Loucy (cell line): Measurements from ENCODE around the gene IL36B.

Experiments
- H2AFZ ChIP-seq: fragments of 200-600 bp; sonication (generic); 2 replicates; pipeline ENCODE4 v1.6.0; 2016; ENCODE audit warnings: antibody characterized with exemption, mild to moderate bottlenecking, low read length, moderate library complexity
- H3F3A ChIP-seq: fragments of 200-600 bp; 2 replicates; pipeline ENCODE4 v1.6.0; 2016; ENCODE audit warnings: antibody characterized with exemption, low read depth, mild to moderate bottlenecking
- H3K27me3 ChIP-seq: fragments of 200-600 bp; sonication (generic); 2 replicates; pipeline ENCODE4 v1.6.1; 2014; ENCODE audit warnings: low read length, mild to moderate bottlenecking; ENCODE audit not compliant: insufficient read depth, poor library complexity, severe bottlenecking
- H3K36me3 ChIP-seq: fragments of 200-600 bp; sonication (generic); 2 replicates; pipeline ENCODE4 v1.6.1; 2016; ENCODE audit warnings: low read length; ENCODE audit not compliant: insufficient read depth
- H3K4me1 ChIP-seq: fragments of 200-600 bp; sonication (generic); 2 replicates; pipeline ENCODE4 v1.5.1; 2014; ENCODE audit warnings: low read length, mild to moderate bottlenecking; ENCODE audit not compliant: insufficient read depth, poor library complexity, severe bottlenecking
- H3K4me2 ChIP-seq: fragments of 200-600 bp; sonication (generic); 2 replicates; pipeline ENCODE4 v1.6.0; 2014; ENCODE audit warnings: antibody characterized with exemption, low read length, low read depth, mild to moderate bottlenecking; ENCODE audit not compliant: poor library complexity, severe bottlenecking
- H3K4me3 ChIP-seq: fragments of 200-600 bp; sonication (generic); 2 replicates; pipeline ENCODE4 v1.5.1; 2014; ENCODE audit warnings: low read length, mild to moderate bottlenecking, mixed read lengths; ENCODE audit not compliant: poor library complexity, severe bottlenecking
- H3K79me2 ChIP-seq: fragments of 200-600 bp; sonication (generic); 2 replicates; pipeline ENCODE4 v1.6.1; 2014; ENCODE audit warnings: low read length; ENCODE audit not compliant: insufficient read depth
- H3K9ac ChIP-seq: fragments of 200-600 bp; sonication (generic); 2 replicates; pipeline ENCODE4 v1.6.0; 2014; ENCODE audit warnings: mild to moderate bottlenecking, low read depth, low read length, moderate library complexity; ENCODE audit not compliant: poor library complexity, severe bottlenecking
- H3K9me2 ChIP-seq: fragments of 200-600 bp; sonication (generic); replicated peaks from 2 replicates; pipeline ENCODE4 v1.6.1; 2016; ENCODE audit warnings: low read depth, low read length, mixed read lengths
- H3K9me3 ChIP-seq: fragments of 200-600 bp; sonication (generic); 2 replicates; pipeline ENCODE4 v1.6.1; 2014; ENCODE audit warnings: mild to moderate bottlenecking, antibody characterized with exemption, low read length, low read depth; ENCODE audit not compliant: insufficient read depth
- H4K20me1 ChIP-seq: fragments of 200-600 bp; sonication (generic); 2 replicates; pipeline ENCODE4 v1.6.0; 2014; ENCODE audit warnings: antibody characterized with exemption, low read length, mild to moderate bottlenecking; ENCODE audit not compliant: insufficient read depth, poor library complexity, severe bottlenecking
- CTCF ChIP-seq: fragments of 200-600 bp; sonication (generic); conservative IDR thresholded peaks from 2 replicates; pipeline ENCODE4 v1.5.1; 2014; ENCODE audit warnings: mild to moderate bottlenecking, antibody characterized with exemption, low read length
- EZH2phosphoT487 ChIP-seq: fragments of 200-600 bp; IDR thresholded peaks from 2 replicates; pipeline ENCODE4 v1.6.1; 2018; ENCODE audit warnings: antibody characterized with exemption, mild to moderate bottlenecking, moderate library complexity, borderline replicate concordance

Gene IL36B

GRCh38 chr2:113057117-113057516 is 4.5 kb upstream of the IL36B start:
- Histone ChIP-seq H3K36me3 (no peaks in the 10 kb centered on the region), H3K27me3 (no peaks in the 10 kb centered on the region), H3K9me3 (no peaks in the 10 kb centered on the region; the same call in 1 of the 2 replicates), H3K4me3 (no peak overlapping the region), H3K79me2 (no peaks in the 10 kb centered on the region), H2AFZ (no peak overlapping the region), H3K4me1 (no peaks in the 10 kb centered on the region), H3F3A (no peaks in the 10 kb centered on the region), H3K4me2 (no peak overlapping the region), H3K9ac (no peak overlapping the region), H3K9me2 (no peaks in the 10 kb centered on the region), H4K20me1 (no peaks in the 10 kb centered on the region)
- TF ChIP-seq CTCF (no peak), EZH2phosphoT487 (no peak)

DNA sequence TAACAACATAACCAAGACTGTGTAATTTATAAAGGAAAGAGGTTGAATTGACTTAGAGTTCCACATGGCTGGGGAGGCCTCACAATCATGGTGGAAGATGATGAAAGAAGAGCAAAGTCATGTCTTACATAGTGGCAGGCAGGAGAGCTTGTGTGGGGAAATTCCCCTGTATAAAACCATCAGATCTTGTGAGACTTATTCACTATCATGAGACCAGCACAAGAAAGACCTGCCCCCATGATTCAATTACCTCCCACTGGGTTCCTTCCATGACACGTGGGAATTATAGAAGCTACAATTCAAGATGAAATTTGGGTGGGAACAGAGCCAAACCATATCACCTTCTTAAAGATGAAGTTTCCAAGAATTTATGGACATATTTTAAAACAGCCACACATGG is 3.9 kb upstream of the IL36B start:
- Histone ChIP-seq H4K20me1 (no peaks in the 10 kb centered on the region), H3K4me1 (no peaks in the 10 kb centered on the region), H3K27me3 (no peaks in the 10 kb centered on the region), H3K9me2 (no peaks in the 10 kb centered on the region), H3K9ac (no peak overlapping the region), H3K4me3 (no peak overlapping the region), H3K4me2 (no peak overlapping the region), H3K36me3 (no peaks in the 10 kb centered on the region), H3K79me2 (no peaks in the 10 kb centered on the region), H3K9me3 (no peaks in the 10 kb centered on the region; the same call in 1 of the 2 replicates), H2AFZ (no peak overlapping the region), H3F3A (no peaks in the 10 kb centered on the region)
- no peak for TF ChIP-seq EZH2phosphoT487
- no peak for TF ChIP-seq CTCF

DNA sequence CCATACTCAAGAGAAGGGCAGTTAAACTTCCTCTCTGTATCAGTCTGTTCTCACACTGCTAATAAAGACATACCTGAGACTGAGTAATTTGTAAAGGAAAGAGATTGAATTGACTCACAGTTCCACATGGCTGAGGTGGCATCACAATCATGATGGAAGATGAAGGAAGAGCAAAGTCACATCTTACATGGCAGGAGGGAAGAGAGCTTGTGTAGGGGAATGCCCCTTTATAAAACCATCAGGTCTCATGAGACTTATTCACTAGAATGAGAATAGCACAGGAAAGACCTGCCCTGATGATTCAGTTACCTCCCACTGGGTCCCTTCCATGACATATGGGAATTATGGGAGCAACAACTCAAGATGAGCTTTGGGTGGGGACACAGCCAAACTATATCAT is 1.4 kb upstream of the IL36B start:
- no peak for TF ChIP-seq EZH2phosphoT487
- no peak for TF ChIP-seq CTCF

More for the DNA sequence above, 1.4 kb upstream of the IL36B start:
- Histone ChIP-seq H3K9ac (no peak overlapping the region), H3K36me3 (no peaks in the 10 kb centered on the region), H4K20me1 (no peaks in the 10 kb centered on the region), H3K4me1 (no peaks in the 10 kb centered on the region), H3K4me3 (no peak overlapping the region), H3K9me2 (no peaks in the 10 kb centered on the region), H3K4me2 (no peak overlapping the region), H3K9me3 (no peaks in the 10 kb centered on the region; the same call in 1 of the 2 replicates), H3K27me3 (no peaks in the 10 kb centered on the region), H2AFZ (no peak overlapping the region), H3F3A (no peaks in the 10 kb centered on the region), H3K79me2 (no peaks in the 10 kb centered on the region)
